ENCODE results near the gene KLHL29. TPM values are rescaled to one million over a fixed set of nuclear protein-coding genes. Genes with fewer than 3 reads are reported as not detected.
A peak's percentile ranks its signal among the peaks of the same experiment; 100 is the strongest.

Gene KLHL29
- total RNA-seq, 4 donors from 2014 or later, result 4.8 to 17.0 (median 10.5) TPM

- DNase-seq, result no peak
- TF ChIP-seq POLR2A (IDR thresholded peaks at IDR 0.05) (no peak), CTCF (IDR thresholded peaks at IDR 0.05) (no peak)
- Histone ChIP-seq H3K36me3 (no peaks in the 10 kb centered on the region), H3K4me3 (no peak overlapping the region), H3K4me1 (no peaks in the 10 kb centered on the region), H3K27me3 (no peaks in the 10 kb centered on the region), H3K27ac (no peak overlapping the region), H3K9me3 (no peaks in the 10 kb centered on the region)
- intact Hi-C loops (cut with DNase I; ENCODE audit: low total_unique reads), result no loop called here
Measured at GRCh38 chr2:23456396-23456795, 71.4 kb downstream of the KLHL29 start.

DNA sequence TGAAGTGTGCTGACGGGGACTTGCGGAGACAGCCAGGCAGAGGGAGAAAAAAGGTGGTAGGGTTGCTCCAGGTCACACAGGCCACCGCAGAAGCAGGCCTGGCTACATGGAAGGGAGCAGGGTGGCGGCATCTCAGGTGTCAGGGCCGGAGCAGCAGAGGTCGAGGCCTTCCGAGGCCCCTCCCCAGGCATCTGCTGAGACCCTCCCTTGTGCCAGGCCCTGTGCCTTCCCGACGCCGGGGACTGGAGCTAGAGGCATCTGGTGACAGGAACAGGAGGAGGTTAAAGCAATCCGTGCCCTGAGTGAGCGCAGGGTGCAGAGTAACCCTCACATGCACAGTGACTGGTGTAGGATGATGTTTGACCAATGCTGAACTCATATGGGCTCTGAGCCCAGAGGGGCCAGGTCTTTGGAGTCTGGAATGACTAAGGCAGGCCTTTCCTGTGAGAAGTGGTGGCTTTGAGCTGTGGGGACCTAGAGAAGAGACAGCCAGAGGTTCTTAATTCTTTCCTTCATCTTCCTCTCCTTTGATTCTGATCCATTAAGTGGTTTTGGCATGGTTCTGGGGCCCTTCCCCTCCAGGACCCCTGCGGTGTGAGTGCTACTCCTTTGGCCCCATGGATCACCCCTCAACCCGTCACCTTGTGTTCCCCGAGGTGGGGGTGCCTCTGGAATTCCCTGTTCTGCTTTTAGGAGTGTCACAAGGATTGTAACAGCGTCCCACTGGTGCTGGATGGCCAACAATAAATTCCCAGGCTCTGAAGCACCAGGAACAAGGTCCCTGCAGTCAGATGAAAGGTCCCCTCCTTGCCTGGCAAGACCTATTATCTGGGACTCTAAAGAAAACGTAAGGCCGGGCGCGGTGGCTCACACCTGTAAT lies 72.1 kb downstream of the KLHL29 start:
- Histone ChIP-seq H3K27ac (no peak overlapping the region), H3K27me3 (no peaks in the 10 kb centered on the region), H3K36me3 (no peaks in the 10 kb centered on the region), H3K4me1 (no peaks in the 10 kb centered on the region), H3K4me3 (no peak overlapping the region), H3K9me3 (no peaks in the 10 kb centered on the region)
- no peak for DNase-seq
- intact Hi-C loops (cut with DNase I; ENCODE audit: low total_unique reads), result no loop called here
- no peak for TF ChIP-seq POLR2A (IDR thresholded peaks at IDR 0.05)
- TF ChIP-seq CTCF (IDR thresholded peaks at IDR 0.05), result no peak

GRCh38 chr2:23457990-23458682 lies 73.2 kb downstream of the KLHL29 start:
- no peaks in the 10 kb centered on the region for H3K27me3 ChIP-seq
- intact Hi-C loops (cut with DNase I; ENCODE audit: low total_unique reads), result no loop called here
- no peaks in the 10 kb centered on the region for H3K36me3 ChIP-seq
- no peak overlapping the region for H3K4me3 ChIP-seq
- no peak for DNase-seq
- H3K27ac ChIP-seq, result no peak overlapping the region
- H3K9me3 ChIP-seq, result no peaks in the 10 kb centered on the region
- no peaks in the 10 kb centered on the region for H3K4me1 ChIP-seq
- TF ChIP-seq POLR2A (IDR thresholded peaks at IDR 0.05), result no peak
- no peak for TF ChIP-seq CTCF (IDR thresholded peaks at IDR 0.05)

GRCh38 chr2:23459032-23459431 lies 74.1 kb downstream of the KLHL29 start:
- no peaks in the 10 kb centered on the region for H3K9me3 ChIP-seq
- no peak overlapping the region for H3K4me3 ChIP-seq
- no peak for DNase-seq
- H3K27ac ChIP-seq, result no peak overlapping the region
- intact Hi-C loops (cut with DNase I; ENCODE audit: low total_unique reads), result no loop called here
- TF ChIP-seq CTCF (IDR thresholded peaks at IDR 0.05) (no peak), POLR2A (IDR thresholded peaks at IDR 0.05) (no peak)
- H3K4me1 ChIP-seq, result no peaks in the 10 kb centered on the region
- H3K27me3 ChIP-seq, result no peaks in the 10 kb centered on the region
- no peaks in the 10 kb centered on the region for H3K36me3 ChIP-seq

DNA sequence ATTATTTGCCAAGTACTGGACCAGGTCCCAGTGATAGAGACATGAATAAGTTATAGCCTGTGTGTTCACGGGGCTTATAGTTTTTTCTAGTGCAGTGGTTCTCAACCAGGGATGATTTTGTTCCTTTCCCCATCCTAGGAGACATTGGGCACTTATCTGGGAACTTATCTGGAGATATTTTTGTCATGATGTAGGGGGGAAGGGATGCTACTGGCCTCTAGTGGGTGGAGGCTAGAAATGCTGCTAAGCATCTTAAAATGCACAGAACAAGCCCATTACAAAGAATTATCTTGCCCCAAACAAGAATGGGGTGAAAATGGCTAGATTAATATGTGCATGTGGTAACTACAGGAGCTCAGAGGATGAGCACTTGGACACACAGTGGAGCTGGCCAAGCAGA lies 75.2 kb downstream of the KLHL29 start:
- DNase-seq, result no peak
- TF ChIP-seq POLR2A (IDR thresholded peaks at IDR 0.05) (no peak), CTCF (IDR thresholded peaks at IDR 0.05) (peak in 1 of 4 experiments; percentile 20)
- Histone ChIP-seq H3K36me3 (no peaks in the 10 kb centered on the region), H3K4me1 (no peaks in the 10 kb centered on the region), H3K4me3 (no peak overlapping the region), H3K27ac (no peak overlapping the region), H3K27me3 (no peaks in the 10 kb centered on the region), H3K9me3 (no peaks in the 10 kb centered on the region)
- intact Hi-C loops (cut with DNase I; ENCODE audit: low total_unique reads), result no loop called here
